Endothelial cell of umbilical vein (primary cell): ENCODE results near the gene DPP10. TPM values are rescaled to one million over a fixed set of nuclear protein-coding genes. Genes with fewer than 3 reads are reported as not detected.

Experiments
- BruUV-seq: library from RNA; stranded (reverse); fragments of 400-500 nt; replicated peaks from 2 replicates; lab custom pipeline; 2021; lab: Mats Ljungman, UMichigan
- CTCF ChIA-PET: fragments of 300-600, 350-600 bp; sonication (Branson Sonifier 250); formaldehyde crosslinking; loops from one replicate; lab custom pipeline; 2021; ENCODE audit warnings: antibody characterized with exemption, inconsistent platforms; lab: Charles Lee
- POLR2A ChIA-PET: fragments of 300-600, 350-600 bp; sonication (Branson Sonifier 250); formaldehyde crosslinking; loops from one replicate; lab custom pipeline; 2021; ENCODE audit warnings: antibody characterized with exemption, inconsistent platforms; lab: Charles Lee
- DNase-seq: peaks from one replicate; pipeline ENCODE4 v3.0.0-alpha.2; 2011; ENCODE audit warnings: low read depth, low spot score
- FAIRE-seq: peaks from 2 replicates; lab custom pipeline; 2011; peaks lifted over from hg19 to GRCh38; lab: Jason Lieb, UNC
- H2AFZ ChIP-seq: 2 replicates; pipeline ENCODE4 v1.6.0; 2012; ENCODE audit warnings: low read depth, low read length, control low read depth, inconsistent platforms
- H3K27ac ChIP-seq: 2 replicates; pipeline ENCODE4 v1.5.1; 2011; ENCODE audit warnings: low read depth, mild to moderate bottlenecking, control low read depth, low read length, moderate library complexity; ENCODE audit not compliant: insufficient read depth
- H3K27me3 ChIP-seq, 2 experiments: 2 replicates each; pipeline versions ENCODE4 v1.6.0 to v1.6.1; 2011; ENCODE audit warnings: low read length in 2 of 2, mixed read lengths in 1 of 2; ENCODE audit not compliant: control insufficient read depth in 2 of 2, insufficient read depth in 2 of 2
- H3K36me3 ChIP-seq, 2 experiments: 2 replicates in 1 of 2; 3 replicates in 1 of 2; pipeline ENCODE4 v1.5.1; 2011; ENCODE audit warnings: low read length in 2 of 2, mild to moderate bottlenecking in 1 of 2, moderate library complexity in 1 of 2; ENCODE audit not compliant: control insufficient read depth in 2 of 2, insufficient read depth in 2 of 2; ENCODE audit errors: extremely low read depth in 1 of 2
- H3K4me1 ChIP-seq: 3 replicates; pipeline ENCODE4 v1.5.1; 2011; ENCODE audit warnings: mild to moderate bottlenecking, low read length; ENCODE audit not compliant: control insufficient read depth, insufficient read depth; ENCODE audit errors: extremely low read depth
- H3K4me2 ChIP-seq: 2 replicates; pipeline ENCODE4 v1.6.1; 2011; ENCODE audit warnings: low read length, control low read depth, mixed read lengths; ENCODE audit not compliant: insufficient read depth
- H3K4me3 ChIP-seq, 3 experiments: fragments of 200-600 bp in 1 of 3; sonication (generic), shearing (Covaris generic) in 1 of 3; replicated peaks in 1 of 3; 2 replicates each; pipeline ENCODE4 v1.5.1; 2011 to 2016; ENCODE audit warnings: control low read depth in 3 of 3, low read length in 3 of 3, mild to moderate bottlenecking in 2 of 3, inconsistent platforms in 1 of 3, low read depth in 1 of 3, moderate library complexity in 1 of 3; ENCODE audit not compliant: insufficient read depth in 1 of 3
- H3K79me2 ChIP-seq: 2 replicates; pipeline ENCODE4 v1.6.0; 2012; ENCODE audit warnings: low read length, inconsistent platforms; ENCODE audit not compliant: control insufficient read depth, insufficient read depth
- H3K9ac ChIP-seq: replicated peaks from 2 replicates; pipeline ENCODE3; 2011; ENCODE audit warnings: low read length, control low read depth; ENCODE audit not compliant: insufficient read depth; ENCODE audit errors: extremely low read depth
- H3K9me1 ChIP-seq: replicated peaks from 3 replicates; pipeline ENCODE4 v1.6.0; 2011; ENCODE audit warnings: mild to moderate bottlenecking, low read length; ENCODE audit not compliant: control insufficient read depth, insufficient read depth; ENCODE audit errors: extremely low read depth
- H3K9me3 ChIP-seq: replicated peaks from 2 replicates; pipeline ENCODE4 v1.5.1; 2012; ENCODE audit warnings: low read length, inconsistent platforms; ENCODE audit not compliant: control insufficient read depth, insufficient read depth
- H4K20me1 ChIP-seq: replicated peaks from 2 replicates; pipeline ENCODE3; 2011; ENCODE audit warnings: mild to moderate bottlenecking, low read length; ENCODE audit not compliant: control insufficient read depth, insufficient read depth; ENCODE audit errors: extremely low read depth
- EZH2 ChIP-seq: IDR thresholded peaks from 2 replicates; pipeline ENCODE4 v1.6.1; 2012; ENCODE audit warnings: borderline replicate concordance, low read depth, mild to moderate bottlenecking, moderate library complexity, low read length, inconsistent platforms; ENCODE audit not compliant: severe bottlenecking
- FOS ChIP-seq: IDR thresholded peaks from 2 replicates; pipeline ENCODE4 v1.6.1; 2011; ENCODE audit warnings: mild to moderate bottlenecking, low read length, moderate library complexity, borderline replicate concordance; ENCODE audit not compliant: insufficient read depth
- GATA2 ChIP-seq: IDR thresholded peaks from 2 replicates; pipeline ENCODE4 v1.7.0; 2011; ENCODE audit warnings: low read depth, mild to moderate bottlenecking, moderate library complexity, mixed read lengths, low read length; ENCODE audit not compliant: insufficient read length, insufficient read depth
- JUN ChIP-seq: IDR thresholded peaks from 2 replicates; pipeline ENCODE4 v1.6.1; 2011; ENCODE audit warnings: borderline replicate concordance, low read depth; ENCODE audit not compliant: insufficient read length, insufficient read depth
- MAX ChIP-seq: IDR thresholded peaks from 2 replicates; pipeline ENCODE4 v1.6.1; 2011; ENCODE audit not compliant: insufficient read depth, insufficient read length
- MYC ChIP-seq: IDR thresholded peaks from one replicate; pipeline ENCODE4 v1.6.1; 2011; ENCODE audit warnings: mild to moderate bottlenecking, low read depth, low read length
- POLR2A ChIP-seq: IDR thresholded peaks from 2 replicates; pipeline ENCODE4 v1.6.1; 2012; ENCODE audit warnings: low read depth, mild to moderate bottlenecking, control low read depth, low read length
- POLR2AphosphoS5 ChIP-seq: IDR thresholded peaks from 2 replicates; pipeline ENCODE4 v1.6.1; 2012; ENCODE audit warnings: low read depth, mild to moderate bottlenecking, control low read depth, low read length, moderate library complexity; ENCODE audit not compliant: insufficient read depth
- dilution Hi-C: fragments of 300-500 bp; cut with MboI; formaldehyde crosslinking; loops from one replicate; pipeline ENCODE4 v1.15.0; 2019; ENCODE audit warnings: low sequenced_read_pairs; ENCODE audit not compliant: extremely low pct_ligation_motif_present
- intact Hi-C: fragments of 100-400 bp; cut with micrococcal nuclease; formaldehyde crosslinking; loops from one replicate; pipeline ENCODE4 v1.10.0; 2022
- polyA plus RNA-seq, 4 experiments: library from polyadenylated mRNA; depleted of rRNA in 3 of 4; stranded (reverse) in 3 of 4; unstranded in 1 of 4; fragments of >200 nt; gene quantifications; 2 replicates each; pipeline versions ENCODE4 v1.2.1 to v1.2.3, GENCODE V29; 2011 to 2012; ENCODE audit warnings: missing spikeins in 1 of 4
- total RNA-seq: library from RNA; stranded (reverse); gene quantifications from 2 replicates; pipeline ENCODE4 v1.2.3, GENCODE V29; 2021
- TF ChIP-seq, protein P1 (sequence below), 2 donors: IDR thresholded peaks; 1 replicate in 1 of 2; 2 replicates in 1 of 2; pipeline ENCODE4 v1.5.1; 2011; ENCODE audit warnings: low read length in 2 of 2, mild to moderate bottlenecking in 2 of 2, moderate library complexity in 2 of 2, control low read depth in 1 of 2, inconsistent platforms in 1 of 2, low read depth in 1 of 2; ENCODE audit not compliant: insufficient read depth in 1 of 2; ENCODE audit errors: extremely low read depth in 1 of 2

Gene DPP10
- total and polyA plus RNA-seq, 2 donors (not counting 3 experiments of a cell fraction or from before 2014, with no cell fraction given): not detected

DNA sequence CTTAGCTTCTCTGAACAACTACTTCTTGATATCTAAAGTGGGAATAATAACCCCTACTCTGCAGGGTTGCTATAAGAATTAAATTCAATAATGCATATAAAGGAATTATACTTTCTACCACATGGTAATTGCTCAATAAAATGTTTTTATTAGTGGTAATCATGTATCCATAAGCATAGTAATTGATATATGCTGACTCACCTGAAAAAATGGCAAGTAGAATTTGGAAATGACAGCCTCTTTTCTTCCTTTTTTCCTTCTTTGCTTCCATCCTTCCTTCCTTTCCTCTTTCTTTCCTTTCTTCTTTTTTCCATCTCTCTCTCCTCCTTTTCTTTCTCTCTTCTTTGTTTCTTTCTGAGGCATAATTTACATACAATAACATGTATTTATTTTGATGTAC lies 65.3 kb downstream of the DPP10 start:
- Histone ChIP-seq H3K9ac (no peak overlapping the region), H3K4me3 (no peak overlapping the region), H3K27me3 (no peaks in the 10 kb centered on the region), H4K20me1 (no peaks in the 10 kb centered on the region), H3K27ac (no peak overlapping the region), H3K9me1 (no peaks in the 10 kb centered on the region), H3K79me2 (no peaks in the 10 kb centered on the region), H3K4me1 (no peaks in the 10 kb centered on the region), H3K36me3 (no peaks in the 10 kb centered on the region), H3K9me3 (peaks cover 2% of the 10 kb centered on the region), H3K4me2 (no peak overlapping the region), H2AFZ (no peak overlapping the region)
- POLR2A ChIA-PET: no interaction called here
- DNase-seq (no peak), FAIRE-seq (no peak)
- intact Hi-C loops: no loop called here
- TF ChIP-seq MYC: no peak
- no peak for TF ChIP-seq POLR2A
- no peak for TF ChIP-seq FOS
- TF ChIP-seq MAX: no peak
- TF ChIP-seq POLR2AphosphoS5: no peak
- no peak for TF ChIP-seq EZH2
- no peak for TF ChIP-seq JUN
- no peak for TF ChIP-seq GATA2
- TF ChIP-seq, protein P1, sequence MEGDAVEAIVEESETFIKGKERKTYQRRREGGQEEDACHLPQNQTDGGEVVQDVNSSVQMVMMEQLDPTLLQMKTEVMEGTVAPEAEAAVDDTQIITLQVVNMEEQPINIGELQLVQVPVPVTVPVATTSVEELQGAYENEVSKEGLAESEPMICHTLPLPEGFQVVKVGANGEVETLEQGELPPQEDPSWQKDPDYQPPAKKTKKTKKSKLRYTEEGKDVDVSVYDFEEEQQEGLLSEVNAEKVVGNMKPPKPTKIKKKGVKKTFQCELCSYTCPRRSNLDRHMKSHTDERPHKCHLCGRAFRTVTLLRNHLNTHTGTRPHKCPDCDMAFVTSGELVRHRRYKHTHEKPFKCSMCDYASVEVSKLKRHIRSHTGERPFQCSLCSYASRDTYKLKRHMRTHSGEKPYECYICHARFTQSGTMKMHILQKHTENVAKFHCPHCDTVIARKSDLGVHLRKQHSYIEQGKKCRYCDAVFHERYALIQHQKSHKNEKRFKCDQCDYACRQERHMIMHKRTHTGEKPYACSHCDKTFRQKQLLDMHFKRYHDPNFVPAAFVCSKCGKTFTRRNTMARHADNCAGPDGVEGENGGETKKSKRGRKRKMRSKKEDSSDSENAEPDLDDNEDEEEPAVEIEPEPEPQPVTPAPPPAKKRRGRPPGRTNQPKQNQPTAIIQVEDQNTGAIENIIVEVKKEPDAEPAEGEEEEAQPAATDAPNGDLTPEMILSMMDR (IDR thresholded peaks at IDR 0.05; ENCODE audit: extremely low read depth in 1 of 2, insufficient read depth in 1 of 2, low read depth in 1 of 2, low read length in 2 of 2): no peak
- CTCF ChIA-PET: no interaction called here
- no TSS peak for BruUV-seq
- dilution Hi-C loops: no loop called here
